Activated CD4-positive, alpha-beta T cell treated with anti-CD3 and anti-CD28 coated beads, Interleukin-2, amount 50 U/mL, for 24 hours (primary cell): ENCODE measurements around the gene UPF3A.
"Not testable (repeated sequence)": the region's sequence is repeated elsewhere in the genome, so short reads cannot be mapped to it uniquely, and the experiment has no call there.

Source experiments
- DNase-seq, 2 donors: peaks; one replicate each; pipeline ENCODE4 v3.0.0-alpha.2; 2020; ENCODE audit warnings: low read depth in 1 of 2, low spot score in 1 of 2

Gene UPF3A, protein sequence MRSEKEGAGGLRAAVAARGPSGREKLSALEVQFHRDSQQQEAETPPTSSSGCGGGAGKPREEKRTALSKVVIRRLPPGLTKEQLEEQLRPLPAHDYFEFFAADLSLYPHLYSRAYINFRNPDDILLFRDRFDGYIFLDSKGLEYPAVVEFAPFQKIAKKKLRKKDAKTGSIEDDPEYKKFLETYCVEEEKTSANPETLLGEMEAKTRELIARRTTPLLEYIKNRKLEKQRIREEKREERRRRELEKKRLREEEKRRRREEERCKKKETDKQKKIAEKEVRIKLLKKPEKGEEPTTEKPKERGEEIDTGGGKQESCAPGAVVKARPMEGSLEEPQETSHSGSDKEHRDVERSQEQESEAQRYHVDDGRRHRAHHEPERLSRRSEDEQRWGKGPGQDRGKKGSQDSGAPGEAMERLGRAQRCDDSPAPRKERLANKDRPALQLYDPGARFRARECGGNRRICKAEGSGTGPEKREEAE

DNA sequence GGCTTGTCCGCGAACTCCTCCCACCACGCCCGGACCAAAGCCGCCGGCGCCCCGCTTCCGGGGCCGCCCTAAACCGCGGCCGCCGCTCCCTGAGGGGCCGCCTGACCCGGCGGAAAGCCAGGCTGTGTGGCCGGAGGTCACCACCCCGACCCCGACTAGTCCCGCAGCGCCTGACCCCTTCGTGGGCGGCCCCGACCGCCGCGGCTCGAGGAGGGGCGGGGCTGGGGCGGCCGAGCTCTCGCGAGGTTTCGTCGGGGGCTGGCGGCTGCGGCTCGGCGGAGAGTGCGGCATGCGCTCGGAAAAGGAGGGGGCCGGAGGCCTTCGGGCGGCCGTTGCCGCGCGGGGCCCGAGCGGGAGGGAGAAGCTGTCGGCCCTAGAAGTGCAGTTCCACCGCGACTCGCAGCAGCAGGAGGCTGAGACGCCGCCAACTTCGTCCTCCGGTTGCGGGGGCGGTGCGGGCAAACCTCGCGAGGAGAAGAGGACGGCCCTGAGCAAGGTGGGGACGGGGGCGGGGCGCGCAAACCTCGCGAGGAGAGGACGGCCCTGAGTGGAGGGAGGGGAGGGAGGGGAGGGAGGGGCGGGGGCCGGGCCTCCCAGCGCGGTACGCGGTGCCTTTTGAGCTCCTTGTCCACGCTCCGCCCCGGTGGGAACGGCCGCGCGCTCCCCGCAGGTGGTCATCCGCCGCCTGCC, at the start of gene UPF3A:
TSS of gene UPF3A (plus strand) at position 251 of the 690 bp plus-strand sequence. CDS start at position 290, 39 bp downstream.
- peak; percentile 81 to 82 for DNase-seq

GRCh38 chr13:114231886-114232285, 49.5 kb upstream of the UPF3A start:
- no peak for DNase-seq

DNA sequence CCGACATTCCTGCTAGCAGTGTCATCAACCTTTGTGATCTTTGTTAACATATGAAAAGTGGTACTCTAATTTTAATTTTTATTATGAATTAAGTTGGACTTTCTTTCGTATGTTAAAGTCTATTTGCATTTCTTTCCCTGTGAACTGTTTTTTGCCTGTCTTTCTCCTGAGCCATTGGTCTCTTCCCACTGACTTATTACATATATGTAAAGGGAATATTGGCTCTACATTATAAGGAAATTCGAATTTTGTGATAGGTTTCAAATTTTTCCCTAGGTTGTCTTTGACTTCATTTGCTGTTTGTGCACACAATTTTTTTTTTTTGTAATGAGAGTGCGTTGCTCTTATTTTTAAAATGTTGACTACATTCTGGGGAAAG, 47.1 kb upstream of the UPF3A start:
- DNase-seq, result no peak

GRCh38 chr13:114234645-114235421, 46.6 kb upstream of the UPF3A start, which contains the start of gene CDC16:
Gene CDC16, plus strand, starts transcription at chr13:114234897. Its CDS starts 188 bp downstream, at chr13:114235085.
- DNase-seq, result peak; percentile 87

DNA sequence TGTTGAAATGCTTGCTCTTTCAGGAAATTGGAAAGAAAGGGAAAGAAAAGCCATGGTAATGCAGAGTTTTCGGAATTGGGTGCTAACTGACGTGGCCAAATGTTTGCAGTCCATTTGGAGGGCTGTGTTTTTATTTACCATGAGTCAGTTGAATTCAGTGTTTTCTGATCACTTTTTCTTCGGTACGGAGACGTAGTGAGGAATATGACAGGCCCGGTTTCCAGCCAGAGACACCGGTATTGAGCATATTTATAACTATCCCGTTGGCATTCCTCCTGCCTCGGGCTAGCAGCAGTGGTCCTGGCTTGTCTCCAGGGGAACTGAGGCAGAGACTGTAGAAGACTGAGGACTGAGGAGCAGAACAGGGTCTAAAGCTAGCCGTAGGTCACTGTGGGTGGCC, 45.7 kb upstream of the UPF3A start:
- DNase-seq, result no peak

DNA sequence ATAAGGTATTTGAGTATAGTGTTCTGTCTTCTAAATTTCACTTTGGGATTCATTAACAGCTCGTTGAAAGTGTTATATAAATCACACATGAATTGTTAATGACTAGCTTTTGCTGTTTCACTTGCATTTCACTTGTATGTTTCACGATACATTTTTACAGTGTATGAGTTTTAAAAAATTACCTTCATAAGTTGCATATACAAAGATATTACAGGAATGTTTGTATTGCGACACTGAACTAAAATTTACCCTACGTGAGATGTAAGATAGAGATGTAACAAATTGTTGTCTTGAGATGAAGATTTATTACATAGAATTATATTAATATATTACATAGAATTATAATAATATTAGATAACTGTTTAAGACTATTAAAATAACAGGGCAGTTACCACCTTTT, 45.2 kb upstream of the UPF3A start:
- no peak for DNase-seq

- no peak for DNase-seq
Measured at GRCh38 chr13:114237415-114238112, 43.8 kb upstream of the UPF3A start.

DNA sequence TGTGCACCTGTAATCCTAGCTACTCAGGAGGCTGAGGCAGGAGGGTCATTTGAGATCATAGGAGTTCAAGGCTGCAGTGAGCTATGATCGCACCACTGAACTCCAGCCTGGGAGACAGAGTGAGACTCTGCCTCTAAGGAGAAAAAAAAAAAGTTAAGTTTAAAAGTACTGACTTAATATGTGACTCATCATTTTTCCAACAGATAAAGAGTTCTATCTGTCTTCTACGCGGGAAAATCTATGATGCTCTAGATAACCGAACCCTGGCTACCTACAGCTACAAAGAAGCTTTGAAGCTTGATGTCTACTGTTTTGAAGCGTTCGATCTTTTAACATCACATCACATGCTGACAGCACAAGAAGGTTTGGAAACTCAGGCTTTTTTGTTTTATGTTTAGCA, 39.5 kb upstream of the UPF3A start:
- no peak for DNase-seq

- DNase-seq, result no peak
Measured at GRCh38 chr13:114243971-114244370, 37.4 kb upstream of the UPF3A start.

- no peak for DNase-seq
Measured at GRCh38 chr13:114244637-114245036, 36.8 kb upstream of the UPF3A start.

DNA sequence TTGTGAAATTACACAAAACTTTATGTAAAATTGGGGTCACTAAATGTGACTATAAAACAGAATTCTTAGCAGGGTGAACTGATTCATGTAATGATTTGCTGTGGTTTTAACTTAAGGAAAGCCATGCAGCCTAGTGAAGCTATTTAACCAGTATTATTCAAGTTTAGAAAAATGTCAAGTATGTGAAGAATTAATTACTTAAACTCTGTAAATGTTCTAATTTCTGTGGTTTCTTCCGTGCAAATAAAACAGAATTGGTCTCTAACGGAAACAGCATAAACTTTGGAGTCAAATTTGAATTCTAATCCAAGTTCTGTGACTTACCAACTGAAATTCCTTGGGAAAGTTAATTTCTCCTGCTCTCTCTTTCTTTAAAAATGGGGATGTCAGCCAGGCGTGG, 33.4 kb upstream of the UPF3A start:
- no peak for DNase-seq

DNA sequence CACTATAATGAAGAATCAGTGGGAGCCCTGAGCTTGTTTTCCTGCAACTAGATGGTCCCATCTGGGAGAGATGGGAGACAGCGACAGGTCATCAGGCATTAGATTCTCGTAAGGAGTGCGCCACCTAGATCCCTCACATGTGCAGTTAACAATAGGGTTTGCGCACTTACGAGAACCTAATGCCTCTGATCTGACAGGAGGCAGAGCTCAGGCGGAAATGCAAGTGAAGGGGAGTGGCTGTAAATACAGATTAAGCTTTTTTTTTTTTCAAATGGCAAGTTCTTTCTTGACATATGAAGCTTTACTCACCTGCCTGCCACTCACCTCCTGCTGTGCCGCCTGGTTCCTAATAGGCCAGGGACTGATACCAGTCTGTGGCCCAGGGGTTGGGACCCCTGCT, 32.3 kb upstream of the UPF3A start:
- no peak for DNase-seq

DNA sequence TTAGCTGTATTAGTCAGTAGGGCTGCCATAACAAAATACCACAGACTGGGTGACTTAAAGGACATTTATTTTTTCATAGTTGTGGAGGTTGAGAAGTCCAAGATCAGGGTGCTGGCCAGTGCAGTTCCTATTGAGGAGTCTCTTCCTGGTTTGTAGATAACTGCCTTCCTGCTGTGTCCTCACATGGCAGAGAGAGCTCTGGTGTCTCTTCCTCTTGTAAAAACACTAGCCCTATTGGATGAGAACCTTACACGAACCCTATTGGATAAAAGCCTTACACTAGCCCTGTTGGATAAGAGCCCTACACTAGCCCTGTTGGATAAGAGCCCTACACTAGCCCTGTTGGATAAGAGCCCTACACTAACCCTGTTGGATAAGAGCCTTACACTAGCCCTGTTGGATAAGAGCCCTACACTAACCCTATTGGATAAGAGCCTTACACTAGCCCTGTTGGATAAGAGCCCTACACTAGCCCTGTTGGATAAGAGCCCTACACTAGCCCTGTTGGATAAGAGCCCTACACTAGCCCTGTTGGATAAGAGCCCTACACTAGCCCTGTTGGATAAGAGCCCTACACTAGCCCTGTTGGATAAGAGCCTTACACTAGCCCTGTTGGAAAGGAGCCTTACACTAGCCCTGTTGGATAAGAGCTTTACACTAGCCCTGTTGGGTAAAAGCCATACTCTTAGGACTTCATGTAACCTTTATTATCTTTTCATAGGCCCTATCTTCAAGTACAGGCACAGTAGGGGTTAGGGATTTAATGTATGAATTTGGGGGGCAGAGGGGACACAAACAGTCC, 29.6 kb upstream of the UPF3A start:
- not testable (repeated sequence) for DNase-seq

DNA sequence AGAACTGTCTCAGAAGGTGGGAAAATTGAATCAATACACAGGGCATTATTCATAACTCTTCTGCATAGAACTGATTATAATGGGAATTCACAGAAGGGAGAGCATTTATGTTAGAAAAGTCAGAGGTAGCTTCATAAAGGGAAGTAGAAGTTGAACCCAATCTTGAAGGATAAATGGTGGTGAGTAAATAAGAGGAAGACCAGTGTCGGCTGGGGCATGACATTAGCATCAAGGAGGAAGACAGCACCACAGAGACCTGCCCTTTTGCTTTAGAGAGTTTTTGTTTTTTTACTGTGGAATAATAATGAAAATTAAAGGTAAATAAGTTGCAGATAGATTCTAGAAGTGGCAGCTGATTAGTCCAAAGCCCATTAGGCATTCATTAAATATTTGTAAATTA, 24.9 kb upstream of the UPF3A start:
- DNase-seq, result no peak

DNA sequence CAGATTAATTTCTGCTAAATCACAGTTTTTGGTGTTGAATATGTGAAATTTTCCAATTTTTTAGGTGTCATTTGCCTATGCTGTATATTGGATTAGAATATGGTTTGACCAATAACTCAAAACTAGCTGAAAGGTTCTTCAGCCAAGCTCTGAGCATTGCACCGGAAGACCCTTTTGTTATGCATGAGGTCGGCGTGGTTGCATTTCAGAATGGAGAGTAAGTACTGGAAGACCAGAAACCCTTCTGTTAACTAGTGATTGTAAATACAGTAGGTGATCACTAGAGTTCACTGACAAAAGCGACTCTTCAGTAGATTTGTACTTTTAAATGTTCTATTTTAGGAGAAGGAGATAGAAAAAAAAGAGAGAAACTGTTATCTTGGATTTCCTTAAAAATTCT, 24.4 kb upstream of the UPF3A start:
- DNase-seq, result no peak

DNA sequence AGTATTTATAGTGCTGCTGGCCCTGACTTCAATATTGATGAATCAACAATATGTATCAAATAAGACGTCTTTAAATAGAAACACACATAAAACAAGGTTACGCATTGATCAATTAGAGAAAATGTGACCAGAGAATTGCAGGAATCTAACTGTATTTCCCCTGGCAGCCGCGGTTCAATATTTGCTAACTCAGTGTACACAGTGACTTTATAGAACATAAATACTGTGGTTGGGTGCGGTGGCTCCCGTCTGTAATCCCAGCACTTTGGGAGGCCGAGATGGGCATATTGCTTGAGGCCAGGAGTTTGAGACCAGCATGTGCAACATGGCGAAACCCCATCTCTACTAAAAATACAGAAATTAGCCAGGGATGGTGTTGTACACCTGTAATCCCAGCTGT, 22.8 kb upstream of the UPF3A start:
- no peak for DNase-seq

GRCh38 chr13:114259374-114259773, 22.0 kb upstream of the UPF3A start:
- DNase-seq, result no peak

- no peak for DNase-seq
Measured at GRCh38 chr13:114259974-114260373, 21.4 kb upstream of the UPF3A start.

- no peak for DNase-seq
Measured at GRCh38 chr13:114260814-114261213, 20.6 kb upstream of the UPF3A start.

- DNase-seq, result no peak
Measured at GRCh38 chr13:114261328-114261965, 20.0 kb upstream of the UPF3A start.
